Stimulated activated naive CD8-positive, alpha-beta T cell treated with anti-CD3 and anti-CD28 coated beads, Interleukin-15, Interleukin-2, amounts not matched to agents 100 ng/mL and 50 ng/mL, for 24 hours (primary cell): ENCODE results near the gene RYR1.
"Not testable (repeated sequence)": the region's sequence is repeated elsewhere in the genome, so short reads cannot be mapped to it uniquely, and the experiment has no call there.

Experiments used
- H3K27ac Mint-ChIP-seq: one replicate; pipeline ENCODE4 v1.8.0; 2021; ENCODE audit warnings: mild to moderate bottlenecking, mixed read lengths
- H3K27me3 Mint-ChIP-seq: one replicate; pipeline ENCODE4 v1.8.0; 2021; ENCODE audit warnings: mixed read lengths
- H3K36me3 Mint-ChIP-seq: one replicate; pipeline ENCODE4 v1.8.0; 2021; ENCODE audit warnings: low read depth, mixed read lengths
- H3K4me1 Mint-ChIP-seq: one replicate; pipeline ENCODE4 v1.8.0; 2021; ENCODE audit warnings: low read depth, mixed read lengths
- H3K4me3 Mint-ChIP-seq: one replicate; pipeline ENCODE4 v1.8.0; 2021; ENCODE audit warnings: mild to moderate bottlenecking, mixed read lengths
- H3K9me3 Mint-ChIP-seq: one replicate; pipeline ENCODE4 v1.8.0; 2021; ENCODE audit warnings: mixed read lengths

Gene RYR1

GRCh38 chr19:38512277-38512676, 78.8 kb downstream of the RYR1 start:
- Mint-ChIP-seq H3K4me3 (no peak overlapping the region), H3K27me3 (peaks cover 4% of the 10 kb centered on the region), H3K9me3 (no peaks in the 10 kb centered on the region)

GRCh38 chr19:38513156-38513555, 79.7 kb downstream of the RYR1 start:
- H3K27me3 Mint-ChIP-seq, H3K27ac Mint-ChIP-seq, H3K36me3 Mint-ChIP-seq, H3K9me3 Mint-ChIP-seq, H3K4me3 Mint-ChIP-seq: not testable (repeated sequence)
- H3K4me1 Mint-ChIP-seq, result peaks cover 13% of the 10 kb centered on the region

More at GRCh38 chr19:38512277-38512676, 78.8 kb downstream of the RYR1 start:
- Mint-ChIP-seq H3K36me3 (no peaks in the 10 kb centered on the region), H3K27ac (no peak overlapping the region), H3K4me1 (peaks cover 13% of the 10 kb centered on the region)

GRCh38 chr19:38513762-38514167, 80.3 kb downstream of the RYR1 start:
- Mint-ChIP-seq H3K4me3 (no peak overlapping the region), H3K4me1 (peaks cover 13% of the 10 kb centered on the region), H3K27me3 (peaks cover 4% of the 10 kb centered on the region), H3K27ac (no peak overlapping the region), H3K36me3 (no peaks in the 10 kb centered on the region), H3K9me3 (no peaks in the 10 kb centered on the region)

- Mint-ChIP-seq H3K4me1 (peaks cover 13% of the 10 kb centered on the region), H3K27ac (no peak overlapping the region), H3K9me3 (no peaks in the 10 kb centered on the region), H3K36me3 (no peaks in the 10 kb centered on the region), H3K27me3 (peaks cover 4% of the 10 kb centered on the region), H3K4me3 (no peak overlapping the region)
Measured at GRCh38 chr19:38514812-38515633, 81.5 kb downstream of the RYR1 start.

DNA sequence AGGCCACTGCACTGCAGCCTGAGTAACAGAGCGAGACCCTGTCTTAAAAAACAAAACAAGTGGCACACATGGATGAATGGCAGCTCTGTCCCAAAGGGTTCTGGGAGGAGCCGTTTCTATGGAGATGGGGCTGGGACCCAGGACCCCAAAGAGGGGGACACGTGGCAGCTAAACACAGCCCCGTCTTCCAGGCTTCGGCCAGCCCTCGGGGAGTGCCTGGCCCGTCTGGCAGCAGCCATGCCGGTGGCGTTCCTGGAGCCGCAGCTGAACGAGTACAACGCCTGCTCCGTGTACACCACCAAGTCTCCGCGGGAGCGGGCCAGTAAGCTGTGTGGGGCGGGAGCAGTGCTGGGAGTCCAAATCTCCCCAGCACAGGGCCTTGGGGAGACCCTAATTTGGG, 82.4 kb downstream of the RYR1 start:
- peaks cover 13% of the 10 kb centered on the region for H3K4me1 Mint-ChIP-seq
- H3K4me3 Mint-ChIP-seq, result no peak overlapping the region

DNA sequence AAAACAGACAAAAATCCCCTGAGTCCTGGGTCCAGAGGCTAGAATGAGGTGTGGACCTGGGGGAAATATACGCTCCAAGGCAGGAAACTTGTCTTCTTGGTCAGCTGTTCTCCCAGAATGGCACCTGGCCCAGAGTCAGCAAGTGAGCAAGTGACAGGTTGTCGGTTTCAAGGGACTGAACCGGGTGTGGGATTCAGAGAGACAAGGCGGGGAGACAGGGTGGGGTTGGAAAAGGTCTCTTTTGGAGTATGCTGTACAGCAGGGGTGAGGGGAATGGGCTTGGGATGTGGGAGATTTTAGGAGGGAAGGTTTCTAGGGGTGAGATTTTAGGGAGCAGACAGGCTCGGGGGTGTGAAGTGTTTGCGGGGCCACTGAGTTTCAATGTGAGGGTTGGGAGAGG, 83.3 kb downstream of the RYR1 start:
- no peak overlapping the region for H3K27ac Mint-ChIP-seq

More for the DNA sequence above, 82.4 kb downstream of the RYR1 start:
- H3K27me3 Mint-ChIP-seq, result peaks cover 4% of the 10 kb centered on the region
- H3K9me3 Mint-ChIP-seq, result no peaks in the 10 kb centered on the region
- H3K36me3 Mint-ChIP-seq, result no peaks in the 10 kb centered on the region
- H3K27ac Mint-ChIP-seq, result no peak overlapping the region

DNA sequence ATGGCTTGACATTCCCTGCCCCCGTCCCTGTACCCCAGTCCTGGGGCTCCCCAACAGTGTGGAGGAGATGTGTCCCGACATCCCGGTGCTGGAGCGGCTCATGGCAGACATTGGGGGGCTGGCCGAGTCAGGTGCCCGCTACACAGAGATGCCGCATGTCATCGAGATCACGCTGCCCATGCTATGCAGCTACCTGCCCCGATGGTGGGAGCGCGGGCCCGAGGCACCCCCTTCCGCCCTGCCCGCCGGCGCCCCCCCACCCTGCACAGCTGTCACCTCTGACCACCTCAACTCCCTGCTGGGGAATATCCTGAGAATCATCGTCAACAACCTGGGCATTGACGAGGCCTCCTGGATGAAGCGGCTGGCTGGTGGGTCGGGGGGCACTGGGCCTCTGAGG, 83.8 kb downstream of the RYR1 start:
- no peak overlapping the region for H3K27ac Mint-ChIP-seq

More for the DNA sequence above, 83.3 kb downstream of the RYR1 start:
- Mint-ChIP-seq H3K4me3 (no peak overlapping the region), H3K36me3 (no peaks in the 10 kb centered on the region), H3K4me1 (peaks cover 13% of the 10 kb centered on the region), H3K27me3 (no peaks in the 10 kb centered on the region), H3K9me3 (no peaks in the 10 kb centered on the region)

GRCh38 chr19:38517980-38518379, 84.5 kb downstream of the RYR1 start:
- not testable (repeated sequence) for H3K36me3 Mint-ChIP-seq, H3K27me3 Mint-ChIP-seq, H3K27ac Mint-ChIP-seq, H3K4me3 Mint-ChIP-seq, H3K9me3 Mint-ChIP-seq
- H3K4me1 Mint-ChIP-seq, result peaks cover 13% of the 10 kb centered on the region

More for the DNA sequence above, 83.8 kb downstream of the RYR1 start:
- Mint-ChIP-seq H3K27me3 (no peaks in the 10 kb centered on the region), H3K36me3 (no peaks in the 10 kb centered on the region), H3K4me3 (no peak overlapping the region), H3K4me1 (peaks cover 13% of the 10 kb centered on the region), H3K9me3 (no peaks in the 10 kb centered on the region)

- no peak overlapping the region for H3K27ac Mint-ChIP-seq
Measured at GRCh38 chr19:38519168-38519567, 85.7 kb downstream of the RYR1 start.

DNA sequence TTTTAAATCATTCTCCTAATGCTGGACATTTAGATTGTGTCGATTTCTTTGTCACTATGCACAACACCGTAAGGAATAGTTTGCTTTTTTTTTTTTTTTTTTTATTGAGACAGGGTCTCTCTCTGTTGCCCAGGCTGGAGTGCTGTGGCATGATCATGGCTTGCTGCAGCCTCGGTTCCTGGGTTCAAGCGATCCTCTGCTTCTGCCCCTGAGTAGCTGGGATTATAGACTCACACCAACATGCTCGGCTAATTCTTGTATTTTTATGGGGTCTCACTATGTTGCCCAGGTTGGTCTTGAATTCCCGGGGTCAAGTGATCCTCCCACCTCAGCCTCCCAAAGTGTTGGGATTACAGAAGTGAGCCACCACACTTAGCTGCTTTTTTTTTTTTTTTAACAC, 86.5 kb downstream of the RYR1 start:
- H3K27me3 Mint-ChIP-seq, result no peaks in the 10 kb centered on the region
- no peak overlapping the region for H3K4me3 Mint-ChIP-seq
- H3K4me1 Mint-ChIP-seq, result no peaks in the 10 kb centered on the region
- H3K36me3 Mint-ChIP-seq, result no peaks in the 10 kb centered on the region
- H3K27ac Mint-ChIP-seq, result no peak overlapping the region
- no peaks in the 10 kb centered on the region for H3K9me3 Mint-ChIP-seq

More at GRCh38 chr19:38519168-38519567, 85.7 kb downstream of the RYR1 start:
- Mint-ChIP-seq H3K9me3 (no peaks in the 10 kb centered on the region), H3K4me1 (peaks cover 4% of the 10 kb centered on the region), H3K36me3 (no peaks in the 10 kb centered on the region), H3K27me3 (no peaks in the 10 kb centered on the region), H3K4me3 (no peak overlapping the region)

DNA sequence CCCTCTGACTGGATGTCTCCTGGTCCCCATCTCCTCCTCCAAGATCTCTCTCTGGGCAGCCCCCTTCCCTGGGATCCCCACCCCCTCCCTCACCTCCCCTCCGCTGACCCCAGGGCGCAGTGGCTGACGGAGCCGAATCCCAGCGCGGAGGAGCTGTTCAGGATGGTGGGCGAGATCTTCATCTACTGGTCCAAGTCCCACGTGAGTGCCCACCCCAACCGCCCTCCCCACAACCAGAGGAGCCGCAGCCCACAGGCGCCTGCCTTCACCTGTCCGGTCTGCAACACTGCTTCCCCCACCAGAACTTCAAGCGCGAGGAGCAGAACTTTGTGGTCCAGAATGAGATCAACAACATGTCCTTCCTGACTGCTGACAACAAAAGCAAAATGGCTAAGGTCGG, 89.4 kb downstream of the RYR1 start:
- Mint-ChIP-seq H3K27me3 (no peaks in the 10 kb centered on the region), H3K9me3 (no peaks in the 10 kb centered on the region), H3K36me3 (no peaks in the 10 kb centered on the region), H3K27ac (no peak overlapping the region), H3K4me1 (no peaks in the 10 kb centered on the region), H3K4me3 (no peak overlapping the region)

DNA sequence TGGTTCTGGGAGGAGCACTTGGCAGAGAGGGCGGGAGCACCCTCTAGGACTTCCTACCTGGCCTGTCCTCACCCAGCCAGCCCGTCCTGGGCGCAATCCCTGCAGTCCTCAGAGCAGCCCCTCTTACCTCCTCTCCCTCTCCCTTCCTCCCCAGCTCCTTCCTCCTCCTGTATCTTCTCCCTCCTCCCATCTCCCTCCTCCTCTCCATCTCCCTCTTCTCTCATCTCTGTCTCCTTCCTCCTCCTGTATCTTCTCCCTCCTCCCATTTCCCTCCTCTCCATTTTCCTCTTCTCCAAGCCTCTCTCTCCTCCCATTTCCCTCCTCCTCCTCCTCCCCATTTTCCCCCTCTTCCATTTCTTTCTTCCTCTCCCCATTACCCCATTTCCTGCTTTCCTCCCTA, 89.8 kb downstream of the RYR1 start:
- H3K4me3 Mint-ChIP-seq, result no peak overlapping the region
- no peaks in the 10 kb centered on the region for H3K36me3 Mint-ChIP-seq
- no peak overlapping the region for H3K27ac Mint-ChIP-seq
- no peaks in the 10 kb centered on the region for H3K27me3 Mint-ChIP-seq
- no peaks in the 10 kb centered on the region for H3K9me3 Mint-ChIP-seq
- H3K4me1 Mint-ChIP-seq, result no peaks in the 10 kb centered on the region

- H3K27ac Mint-ChIP-seq, result no peak overlapping the region
- H3K4me3 Mint-ChIP-seq, result no peak overlapping the region
- H3K4me1 Mint-ChIP-seq, result no peaks in the 10 kb centered on the region
- H3K27me3 Mint-ChIP-seq, result no peaks in the 10 kb centered on the region
- no peaks in the 10 kb centered on the region for H3K9me3 Mint-ChIP-seq
- no peaks in the 10 kb centered on the region for H3K36me3 Mint-ChIP-seq
Measured at GRCh38 chr19:38524369-38524768, 90.9 kb downstream of the RYR1 start.

- Mint-ChIP-seq H3K27me3 (no peaks in the 10 kb centered on the region), H3K9me3 (no peaks in the 10 kb centered on the region), H3K27ac (no peak overlapping the region), H3K4me1 (no peaks in the 10 kb centered on the region), H3K36me3 (no peaks in the 10 kb centered on the region), H3K4me3 (no peak overlapping the region)
Measured at GRCh38 chr19:38524994-38525634, 91.6 kb downstream of the RYR1 start.

DNA sequence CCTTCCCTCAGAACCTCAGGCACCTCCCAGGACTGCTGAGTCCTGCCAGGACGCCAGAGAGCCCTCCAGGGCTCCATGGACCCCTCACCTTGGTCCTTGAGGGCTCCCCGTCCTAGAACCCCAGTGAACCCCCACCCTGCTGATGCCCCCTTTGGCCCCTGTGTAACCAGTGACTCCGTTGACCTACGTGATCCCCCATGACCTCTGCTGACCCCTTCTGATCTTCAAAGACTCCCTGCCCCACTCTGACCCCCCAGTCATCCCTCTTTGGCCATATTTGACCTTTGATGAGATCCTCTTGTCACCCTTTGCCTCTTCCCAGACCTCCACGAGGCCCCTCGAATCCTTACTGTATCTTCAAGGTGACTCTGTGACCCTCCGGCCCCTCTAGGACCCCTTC, 92.9 kb downstream of the RYR1 start:
- H3K9me3 Mint-ChIP-seq, result no peaks in the 10 kb centered on the region
- no peaks in the 10 kb centered on the region for H3K4me1 Mint-ChIP-seq
- no peak overlapping the region for H3K4me3 Mint-ChIP-seq
- H3K27ac Mint-ChIP-seq, result no peak overlapping the region
- H3K36me3 Mint-ChIP-seq, result no peaks in the 10 kb centered on the region
- H3K27me3 Mint-ChIP-seq, result no peaks in the 10 kb centered on the region
